Liver (tissue), 9 donors: ENCODE results near the gene NTM. TPM values are rescaled to one million over a fixed set of nuclear protein-coding genes. Genes with fewer than 3 reads are reported as not detected.

ENCODE experiments used
- DNase-seq: peaks from one replicate; pipeline ENCODE4 v3.0.0-alpha.2; 2017; ENCODE audit warnings: low spot score
- H3K27ac ChIP-seq, 2 donors: one replicate each; pipeline ENCODE4 v1.7.0; 2013; ENCODE audit warnings: inconsistent platforms in 2 of 2, low read length in 2 of 2, control low read depth in 1 of 2, low read depth in 1 of 2, mild to moderate bottlenecking in 1 of 2
- H3K27me3 ChIP-seq, 4 donors: one replicate each; pipeline versions ENCODE4 v1.6.1 to v1.7.0; 2013; ENCODE audit warnings: low read length in 3 of 4, inconsistent platforms in 1 of 4, mild to moderate bottlenecking in 1 of 4, moderate library complexity in 1 of 4; ENCODE audit not compliant: control insufficient read depth in 4 of 4, insufficient read depth in 4 of 4
- H3K36me3 ChIP-seq, 4 donors: one replicate each; pipeline versions ENCODE4 v1.6.1 to v1.7.0; 2013; ENCODE audit warnings: low read length in 3 of 4, mild to moderate bottlenecking in 3 of 4, low read depth in 1 of 4, moderate library complexity in 1 of 4; ENCODE audit not compliant: control insufficient read depth in 4 of 4, insufficient read depth in 3 of 4
- H3K4me1 ChIP-seq, 4 donors: one replicate each; pipeline versions ENCODE4 v1.6.1 to v1.7.0; 2013; ENCODE audit warnings: low read length in 3 of 4, mild to moderate bottlenecking in 3 of 4, moderate library complexity in 1 of 4; ENCODE audit not compliant: control insufficient read depth in 4 of 4, insufficient read depth in 4 of 4
- H3K4me3 ChIP-seq, 3 donors: one replicate each; pipeline versions ENCODE4 v1.6.1 to v1.7.0; 2013; ENCODE audit warnings: low read length in 3 of 3, control low read depth in 1 of 3, low read depth in 1 of 3, mild to moderate bottlenecking in 1 of 3
- H3K9ac ChIP-seq, 2 donors: one replicate each; pipeline ENCODE4 v1.7.0; 2013; ENCODE audit warnings: low read length in 2 of 2, mild to moderate bottlenecking in 2 of 2, moderate library complexity in 2 of 2, control low read depth in 1 of 2, low read depth in 1 of 2
- H3K9me3 ChIP-seq, 4 donors: one replicate each; pipeline versions ENCODE4 v1.6.1 to v1.7.0; 2013; ENCODE audit warnings: low read length in 3 of 4; ENCODE audit not compliant: control insufficient read depth in 4 of 4
- ATF3 ChIP-seq: IDR thresholded peaks from 2 replicates; pipeline ENCODE4 v1.6.1; 2016; ENCODE audit warnings: antibody characterized with exemption
- CTCF ChIP-seq: fragments of 150-350 bp; IDR thresholded peaks from 2 replicates; pipeline ENCODE4 v1.5.1; 2017; ENCODE audit warnings: improper control_type of control experiment, low read depth, low read length; ENCODE audit not compliant: missing input control
- EGR1 ChIP-seq, 2 donors: IDR thresholded peaks; 2 replicates each; pipeline ENCODE4 v1.6.1; 2016 to 2018; ENCODE audit warnings: antibody characterized with exemption in 2 of 2, low read depth in 2 of 2
- FOXA1 ChIP-seq: IDR thresholded peaks from 2 replicates; pipeline ENCODE4 v1.6.1; 2016; ENCODE audit warnings: antibody characterized with exemption
- FOXA2 ChIP-seq: IDR thresholded peaks from 2 replicates; pipeline ENCODE4 v1.6.1; 2016; ENCODE audit warnings: antibody characterized with exemption
- GABPA ChIP-seq, 2 donors: IDR thresholded peaks in 1 of 2; conservative IDR thresholded peaks in 1 of 2; 2 replicates each; pipeline ENCODE4 v1.6.1; 2016; ENCODE audit warnings: antibody characterized with exemption in 2 of 2, mild to moderate bottlenecking in 1 of 2, moderate library complexity in 1 of 2
- HNF4A ChIP-seq, 2 donors: conservative IDR thresholded peaks; 2 replicates each; pipeline ENCODE4 v1.6.1; 2016; ENCODE audit warnings: antibody characterized with exemption in 2 of 2, mild to moderate bottlenecking in 2 of 2
- HNF4G ChIP-seq: IDR thresholded peaks from 2 replicates; pipeline ENCODE4 v1.6.1; 2016; ENCODE audit warnings: antibody characterized with exemption
- JUND ChIP-seq, 2 donors: IDR thresholded peaks; 2 replicates each; pipeline ENCODE4 v1.6.1; 2016; ENCODE audit warnings: antibody characterized with exemption in 2 of 2
- MAX ChIP-seq: IDR thresholded peaks from 2 replicates; pipeline ENCODE4 v1.6.1; 2016; ENCODE audit warnings: antibody characterized with exemption
- NR2F2 ChIP-seq: IDR thresholded peaks from 2 replicates; pipeline ENCODE4 v1.6.1; 2016; ENCODE audit warnings: antibody characterized with exemption
- RAD21 ChIP-seq, 2 donors: IDR thresholded peaks; 2 replicates each; pipeline ENCODE4 v1.6.1; 2016; ENCODE audit warnings: antibody characterized with exemption in 2 of 2, mild to moderate bottlenecking in 2 of 2
- REST ChIP-seq: IDR thresholded peaks from 2 replicates; pipeline ENCODE4 v1.6.1; 2016; ENCODE audit warnings: antibody characterized with exemption, mild to moderate bottlenecking
- RXRA ChIP-seq, 2 donors: IDR thresholded peaks; 2 replicates each; pipeline ENCODE4 v1.6.1; 2017 to 2018; ENCODE audit warnings: antibody characterized with exemption in 2 of 2, mild to moderate bottlenecking in 1 of 2
- SP1 ChIP-seq: IDR thresholded peaks from 2 replicates; pipeline ENCODE4 v1.6.1; 2018; ENCODE audit warnings: antibody characterized with exemption, mild to moderate bottlenecking
- TAF1 ChIP-seq: conservative IDR thresholded peaks from 2 replicates; pipeline ENCODE4 v1.6.1; 2016; ENCODE audit warnings: antibody characterized with exemption, mild to moderate bottlenecking
- YY1 ChIP-seq: IDR thresholded peaks from 2 replicates; pipeline ENCODE4 v1.6.1; 2016; ENCODE audit warnings: antibody characterized with exemption, mild to moderate bottlenecking
- ZBTB33 ChIP-seq: IDR thresholded peaks from 2 replicates; pipeline ENCODE4 v1.6.1; 2016; ENCODE audit warnings: antibody characterized with exemption
- WGBS: extraction: QIAGEN DNeasy Blood & Tissue Kit; methylation state at CpG from one replicate; pipeline ENCODE4 v1.1.7; 2013; 5-methylcytosine and 5-hydroxymethylcytosine counted together
- polyA plus RNA-seq, 2 donors: library from polyadenylated mRNA; stranded (reverse) in 1 of 2; unstranded in 1 of 2; fragments of 200-250 nt in 1 of 2; fragments of >200 nt in 1 of 2; fragmentation: Nextera tagmentation in 1 of 2; extraction: Ambion mirVana in 1 of 2; gene quantifications; one replicate each; pipeline versions ENCODE4 v1.2.1 to v1.2.3, GENCODE V29; 2013 to 2015
- total RNA-seq, 2 donors: library from RNA; depleted of rRNA; stranded (reverse); fragments of >200 nt; gene quantifications; one replicate each; pipeline ENCODE4 v1.2.3, GENCODE V29; 2014
- donor health status: healthy.
- donor health status: healthy.
- donor health status: healthy.
- donor health status: healthy.
- donor health status: healthy.

NTM gene
- total and polyA plus RNA-seq, 4 donors, result 0.08 to 1.1 (median 0.08) TPM; not detected in 1

- TF ChIP-seq YY1, result no peak
- TF ChIP-seq FOXA2, result no peak
- no peak for TF ChIP-seq JUND (IDR thresholded peaks at IDR 0.05)
- TF ChIP-seq NR2F2, result no peak
- no peak for TF ChIP-seq FOXA1
- no peak for TF ChIP-seq EGR1 (IDR thresholded peaks at IDR 0.05; ENCODE audit: low read depth in 2 of 2)
- TF ChIP-seq RXRA (IDR thresholded peaks at IDR 0.05), result no peak
- no peak for TF ChIP-seq RAD21 (IDR thresholded peaks at IDR 0.05)
- TF ChIP-seq ZBTB33, result no peak
- no peak for TF ChIP-seq REST
- TF ChIP-seq HNF4G, result no peak
- no peak for TF ChIP-seq HNF4A (conservative IDR thresholded peaks at IDR 0.05)
- no peak for TF ChIP-seq SP1
- TF ChIP-seq CTCF, result no peak
- TF ChIP-seq MAX, result no peak
- TF ChIP-seq GABPA (IDR thresholded peaks at IDR 0.05 in 1 of 2, conservative IDR thresholded peaks at IDR 0.05 in 1 of 2), result no peak
- no peak for TF ChIP-seq TAF1
- H3K9ac ChIP-seq, result no peak overlapping the region
- no peak overlapping the region for H3K27ac ChIP-seq
- peaks cover 0 to 8% (median 6%) of the 10 kb centered on the region in 4 donors for H3K4me1 ChIP-seq
- 87% methylated on average over 4 of the region's 4 CpGs for WGBS
- no peak for DNase-seq
- no peak overlapping the region for H3K4me3 ChIP-seq
- H3K9me3 ChIP-seq, result no peaks in the 10 kb centered on the region
- no peaks in the 10 kb centered on the region for H3K27me3 ChIP-seq
- no peaks in the 10 kb centered on the region for H3K36me3 ChIP-seq
Measured at GRCh38 chr11:132131047-132131446, 760.6 kb downstream of the NTM start.

GRCh38 chr11:132131961-132132360 is 761.5 kb downstream of the NTM start:
- no peak for DNase-seq

More at GRCh38 chr11:132131961-132132360, 761.5 kb downstream of the NTM start:
- H3K4me3 ChIP-seq, result no peak overlapping the region
- TF ChIP-seq NR2F2 (no peak), CTCF (no peak), HNF4G (no peak), YY1 (no peak), RXRA (IDR thresholded peaks at IDR 0.05) (no peak), JUND (IDR thresholded peaks at IDR 0.05) (no peak), FOXA2 (no peak), GABPA (IDR thresholded peaks at IDR 0.05 in 1 of 2, conservative IDR thresholded peaks at IDR 0.05 in 1 of 2) (no peak), ATF3 (no peak)
- H3K27me3 ChIP-seq, result no peaks in the 10 kb centered on the region
- no peak overlapping the region for H3K9ac ChIP-seq
- H3K9me3 ChIP-seq, result no peaks in the 10 kb centered on the region
- 38% methylated on average over 9 of the region's 9 CpGs for WGBS
- H3K27ac ChIP-seq, result no peak overlapping the region
- H3K36me3 ChIP-seq, result no peaks in the 10 kb centered on the region
- peaks cover 0 to 3% (median under 1%) of the 10 kb centered on the region in 4 donors for H3K4me1 ChIP-seq
